Osteoblast (primary cell): ENCODE measurements around the gene GAPDH. TPM values are rescaled to one million over a fixed set of nuclear protein-coding genes. Genes with fewer than 3 reads are reported as not detected.

ENCODE experiments used
- DNase-seq: peaks from one replicate; pipeline ENCODE4 v3.0.0; 2011; ENCODE audit warnings: low spot score, mixed read lengths; ENCODE audit not compliant: insufficient read length; ENCODE audit errors: missing footprints
- H2AFZ ChIP-seq: 2 replicates; pipeline ENCODE4 v1.6.0; 2011; ENCODE audit warnings: mild to moderate bottlenecking, low read length
- H3K27ac ChIP-seq: 2 replicates; pipeline ENCODE4 v1.5.1; 2011; ENCODE audit warnings: mild to moderate bottlenecking, low read depth, low read length, moderate library complexity
- H3K27me3 ChIP-seq: 2 replicates; pipeline ENCODE4 v1.6.0; 2012; ENCODE audit warnings: mild to moderate bottlenecking, control low read depth, inconsistent platforms, low read length, moderate library complexity; ENCODE audit not compliant: insufficient read depth
- H3K36me3 ChIP-seq: 2 replicates; pipeline ENCODE4 v1.5.1; 2011; ENCODE audit warnings: mild to moderate bottlenecking, low read length, control low read depth, moderate library complexity; ENCODE audit not compliant: insufficient read depth
- H3K4me1 ChIP-seq: 2 replicates; pipeline ENCODE4 v1.5.1; 2011; ENCODE audit warnings: mild to moderate bottlenecking, low read length, control low read depth, moderate library complexity; ENCODE audit not compliant: insufficient read depth
- H3K4me2 ChIP-seq: 2 replicates; pipeline ENCODE4 v1.6.0; 2011; ENCODE audit warnings: mild to moderate bottlenecking, low read length; ENCODE audit not compliant: insufficient read depth
- H3K4me3 ChIP-seq: fragments of 200-600 bp; sonication (generic); 3 replicates; pipeline ENCODE4 v1.5.1; 2012; ENCODE audit warnings: mild to moderate bottlenecking, low read length, inconsistent platforms; ENCODE audit not compliant: insufficient read depth
- H3K79me2 ChIP-seq: 2 replicates; pipeline ENCODE4 v1.6.0; 2012; ENCODE audit warnings: mild to moderate bottlenecking, low read length, control low read depth, inconsistent platforms; ENCODE audit not compliant: insufficient read depth
- H3K9me3 ChIP-seq: 2 replicates; pipeline ENCODE4 v1.5.1; 2011; ENCODE audit warnings: low read depth, low read length, control low read depth
- H4K20me1 ChIP-seq: 2 replicates; pipeline ENCODE4 v1.6.0; 2012; ENCODE audit warnings: mild to moderate bottlenecking, low read length, control low read depth; ENCODE audit not compliant: insufficient read depth
- total RNA-seq: library from RNA; depleted of rRNA; stranded (reverse); fragments of >200 nt; gene quantifications from 2 replicates; pipeline ENCODE4 v1.2.3, GENCODE V29; 2012
- TF ChIP-seq, protein P1 (sequence below): IDR thresholded peaks from 2 replicates; pipeline ENCODE4 v1.5.1; 2011; ENCODE audit warnings: mild to moderate bottlenecking, low read depth, low read length, moderate library complexity; ENCODE audit errors: extremely low read depth

The GAPDH gene
- total RNA-seq, 1 donor: 5,173 TPM

- Histone ChIP-seq H3K9me3 (no peaks in the 10 kb centered on the region), H3K27ac (peak overlapping the region; percentile 93), H3K4me2 (peak overlapping the region; percentile 99), H2AFZ (no peak overlapping the region), H3K79me2 (peaks cover 67% of the 10 kb centered on the region), H3K4me1 (peaks cover 77% of the 10 kb centered on the region), H3K36me3 (peaks cover 25% of the 10 kb centered on the region), H3K27me3 (no peaks in the 10 kb centered on the region), H4K20me1 (peaks cover 14% of the 10 kb centered on the region), H3K4me3 (no peak overlapping the region)
- TF ChIP-seq, protein P1, sequence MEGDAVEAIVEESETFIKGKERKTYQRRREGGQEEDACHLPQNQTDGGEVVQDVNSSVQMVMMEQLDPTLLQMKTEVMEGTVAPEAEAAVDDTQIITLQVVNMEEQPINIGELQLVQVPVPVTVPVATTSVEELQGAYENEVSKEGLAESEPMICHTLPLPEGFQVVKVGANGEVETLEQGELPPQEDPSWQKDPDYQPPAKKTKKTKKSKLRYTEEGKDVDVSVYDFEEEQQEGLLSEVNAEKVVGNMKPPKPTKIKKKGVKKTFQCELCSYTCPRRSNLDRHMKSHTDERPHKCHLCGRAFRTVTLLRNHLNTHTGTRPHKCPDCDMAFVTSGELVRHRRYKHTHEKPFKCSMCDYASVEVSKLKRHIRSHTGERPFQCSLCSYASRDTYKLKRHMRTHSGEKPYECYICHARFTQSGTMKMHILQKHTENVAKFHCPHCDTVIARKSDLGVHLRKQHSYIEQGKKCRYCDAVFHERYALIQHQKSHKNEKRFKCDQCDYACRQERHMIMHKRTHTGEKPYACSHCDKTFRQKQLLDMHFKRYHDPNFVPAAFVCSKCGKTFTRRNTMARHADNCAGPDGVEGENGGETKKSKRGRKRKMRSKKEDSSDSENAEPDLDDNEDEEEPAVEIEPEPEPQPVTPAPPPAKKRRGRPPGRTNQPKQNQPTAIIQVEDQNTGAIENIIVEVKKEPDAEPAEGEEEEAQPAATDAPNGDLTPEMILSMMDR: no peak
- peak; percentile 32 for DNase-seq
Observed at GRCh38 chr12:6550294-6551062, 16.2 kb downstream of the GAPDH start.

DNA sequence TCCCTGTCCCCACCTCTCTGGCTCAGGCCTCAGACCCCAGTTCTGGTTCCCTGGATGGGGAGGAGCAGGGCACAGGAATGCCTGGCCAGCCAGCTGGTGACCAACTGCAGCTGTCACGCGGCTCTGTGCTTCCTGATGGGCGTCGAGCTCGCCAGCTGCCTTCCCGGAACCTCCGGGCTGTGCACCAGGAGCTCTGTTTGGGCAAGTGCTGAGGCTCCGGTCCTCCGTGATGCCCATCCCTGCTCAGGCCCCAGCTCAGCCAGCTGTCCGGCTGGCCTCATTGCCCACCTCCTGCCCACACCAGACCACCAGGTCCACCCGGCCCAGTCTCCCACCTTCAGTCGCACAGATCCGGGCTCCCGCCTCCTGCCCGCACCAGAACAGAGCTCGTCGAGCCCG, 16.7 kb downstream of the GAPDH start:
- Histone ChIP-seq H3K27ac (peak overlapping the region; percentile 93), H3K4me3 (peak overlapping the region; percentile 46), H2AFZ (no peak overlapping the region), H3K36me3 (peaks cover 19% of the 10 kb centered on the region), H3K4me1 (peaks cover 77% of the 10 kb centered on the region), H3K79me2 (peaks cover 67% of the 10 kb centered on the region), H4K20me1 (peaks cover 14% of the 10 kb centered on the region), H3K4me2 (peak overlapping the region; percentile 99), H3K27me3 (no peaks in the 10 kb centered on the region), H3K9me3 (no peaks in the 10 kb centered on the region)
- peak; percentile 85 for DNase-seq
- TF ChIP-seq, protein P1: no peak

GRCh38 chr12:6551496-6552139, 17.3 kb downstream of the GAPDH start:
- Histone ChIP-seq H3K27ac (peak overlapping the region; percentile 93), H3K36me3 (peaks cover 16% of the 10 kb centered on the region), H3K4me2 (peak overlapping the region; percentile 99), H3K27me3 (no peaks in the 10 kb centered on the region), H4K20me1 (peaks cover 14% of the 10 kb centered on the region), H3K4me1 (peaks cover 77% of the 10 kb centered on the region), H3K79me2 (peaks cover 64% of the 10 kb centered on the region), H3K4me3 (peak overlapping the region; percentile 46), H2AFZ (no peak overlapping the region), H3K9me3 (no peaks in the 10 kb centered on the region)
- TF ChIP-seq, protein P1: no peak
- peak; percentile 96 for DNase-seq

GRCh38 chr12:6552140-6552551, 17.8 kb downstream of the GAPDH start:
- Histone ChIP-seq H4K20me1 (peaks cover 14% of the 10 kb centered on the region), H3K27me3 (no peaks in the 10 kb centered on the region), H3K9me3 (no peaks in the 10 kb centered on the region), H3K4me2 (peak overlapping the region; percentile 99), H3K27ac (peak overlapping the region; percentile 93), H2AFZ (no peak overlapping the region), H3K4me3 (peak overlapping the region; percentile 40), H3K79me2 (peaks cover 62% of the 10 kb centered on the region), H3K36me3 (peaks cover 17% of the 10 kb centered on the region), H3K4me1 (peaks cover 76% of the 10 kb centered on the region)
- TF ChIP-seq, protein P1: no peak
- peak; percentile 78 for DNase-seq
